Neural progenitor cell (in vitro differentiated cells): Measurements from ENCODE around the gene BIRC6. TPM values are rescaled to one million over a fixed set of nuclear protein-coding genes. Genes with fewer than 3 reads are reported as not detected.

Experiments used
- DNase-seq: peaks from one replicate; pipeline ENCODE4 v3.0.0-alpha.2; 2016; ENCODE audit warnings: low spot score
- H2AFZ ChIP-seq: fragments of 200-600 bp; sonication (generic); replicated peaks from 2 replicates; pipeline ENCODE4 v1.6.1; 2016; ENCODE audit warnings: antibody characterized with exemption
- H3F3A ChIP-seq: fragments of 200-600 bp; sonication (generic); 2 replicates; pipeline ENCODE4 v1.6.1; 2016; ENCODE audit warnings: antibody characterized with exemption, low read depth
- H3K27ac ChIP-seq: fragments of 200-600 bp; sonication (generic); 2 replicates; pipeline ENCODE4 v1.5.1; 2016; ENCODE audit warnings: mild to moderate bottlenecking
- H3K27me3 ChIP-seq: fragments of 200-600 bp; sonication (generic); 2 replicates; pipeline ENCODE4 v1.6.1; 2016; ENCODE audit warnings: mild to moderate bottlenecking, moderate library complexity
- H3K36me3 ChIP-seq: fragments of 200-600 bp; sonication (generic); 2 replicates; pipeline ENCODE4 v1.5.1; 2016
- H3K4me1 ChIP-seq: fragments of 200-600 bp; sonication (generic); 2 replicates; pipeline ENCODE4 v1.6.1; 2016; ENCODE audit warnings: mixed run types
- H3K4me2 ChIP-seq: fragments of 200-600 bp; sonication (generic); 2 replicates; pipeline ENCODE4 v1.6.1; 2016
- H3K4me3 ChIP-seq: fragments of 200-600 bp; sonication (generic); 2 replicates; pipeline ENCODE4 v1.5.1; 2016
- H3K79me2 ChIP-seq: fragments of 200-600 bp; sonication (generic); 2 replicates; pipeline ENCODE4 v1.6.1; 2016; ENCODE audit warnings: low read depth
- H3K9ac ChIP-seq: fragments of 200-600 bp; sonication (generic); 2 replicates; pipeline ENCODE4 v1.6.1; 2016
- H3K9me3 ChIP-seq: fragments of 200-600 bp; sonication (generic); 2 replicates; pipeline ENCODE4 v1.5.1; 2016; ENCODE audit warnings: low read depth
- H4K20me1 ChIP-seq: fragments of 200-600 bp; sonication (generic); 2 replicates; pipeline ENCODE4 v1.6.1; 2016; ENCODE audit warnings: low read depth
- H3K27ac Mint-ChIP-seq: 3 replicates; pipeline ENCODE4 v1.8.0; 2021; ENCODE audit warnings: mixed read lengths
- H3K27me3 Mint-ChIP-seq: 2 replicates; pipeline ENCODE4 v1.8.0; 2022; ENCODE audit warnings: low read depth, mild to moderate bottlenecking, inconsistent platforms, moderate library complexity, mixed read lengths; ENCODE audit not compliant: insufficient read depth
- H3K36me3 Mint-ChIP-seq: 3 replicates; pipeline ENCODE4 v1.8.0; 2021; ENCODE audit warnings: mixed read lengths
- H3K4me1 Mint-ChIP-seq: 3 replicates; pipeline ENCODE4 v1.8.0; 2021; ENCODE audit warnings: mixed read lengths
- H3K4me3 Mint-ChIP-seq: 3 replicates; pipeline ENCODE4 v1.8.0; 2021; ENCODE audit warnings: mild to moderate bottlenecking, moderate library complexity, mixed read lengths
- H3K9me3 Mint-ChIP-seq: 3 replicates; pipeline ENCODE4 v1.8.0; 2020; ENCODE audit warnings: mixed read lengths
- EZH2 ChIP-seq: fragments of 200-600 bp; sonication (generic); IDR thresholded peaks from 2 replicates; pipeline ENCODE4 v1.6.1; 2017; ENCODE audit warnings: antibody characterized with exemption, mild to moderate bottlenecking, moderate library complexity
- EZH2phosphoT487 ChIP-seq: fragments of 200-600 bp; sonication (generic); IDR thresholded peaks from 2 replicates; pipeline ENCODE4 v1.6.1; 2017; ENCODE audit warnings: antibody characterized with exemption
- total RNA-seq: library from RNA; depleted of rRNA; stranded (reverse); fragments of >200 nt; gene quantifications from 2 replicates; pipeline ENCODE4 v1.2.3, GENCODE V29; 2015; ENCODE audit warnings: low replicate concordance
- TF ChIP-seq, protein P1 (sequence below): fragments of 200-600 bp; sonication (generic); IDR thresholded peaks from 2 replicates; pipeline ENCODE4 v1.5.1; 2017; ENCODE audit warnings: antibody characterized with exemption, mild to moderate bottlenecking

The BIRC6 gene
- total RNA-seq, 1 donor from 2014 or later: 105 TPM

DNA sequence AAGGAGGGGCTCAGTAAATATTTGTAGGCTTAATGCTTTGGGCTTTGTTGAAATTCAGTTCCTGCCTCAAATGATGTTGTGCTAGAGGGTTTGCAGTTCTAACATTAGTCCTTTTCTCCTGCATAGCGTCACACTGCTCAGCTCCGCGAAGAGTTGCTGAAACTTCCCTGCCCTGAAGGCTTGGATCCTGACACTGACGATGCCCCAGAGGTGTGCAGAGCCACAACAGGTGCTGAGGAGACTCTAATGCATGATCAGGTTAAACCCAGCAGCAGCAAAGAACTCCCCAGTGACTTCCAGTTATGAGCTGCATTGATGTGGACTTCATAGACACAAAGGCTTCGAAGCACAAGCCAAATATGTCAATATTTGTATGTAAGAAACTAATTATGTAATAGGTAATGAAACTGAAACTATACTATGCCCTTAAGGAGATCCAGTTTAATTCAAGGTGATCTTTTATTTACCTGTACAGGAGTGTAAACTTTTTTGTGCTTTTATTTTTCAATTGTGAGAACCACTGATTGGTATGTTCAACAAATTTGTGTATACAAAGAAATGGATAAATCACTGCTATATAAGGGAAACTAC, 260.9 kb downstream of the BIRC6 start:
- H3K27me3 ChIP-seq: no peaks in the 10 kb centered on the region

GRCh38 chr2:32622570-32623310, 265.9 kb downstream of the BIRC6 start:
- Histone ChIP-seq H2AFZ (no peak overlapping the region), H3K27me3 (no peaks in the 10 kb centered on the region), H3F3A (peaks cover 13% of the 10 kb centered on the region), H3K4me2 (no peak overlapping the region), H3K9me3 (no peaks in the 10 kb centered on the region), H3K9ac (no peak overlapping the region), H4K20me1 (no peaks in the 10 kb centered on the region), H3K27ac (no peak overlapping the region), H3K4me1 (no peaks in the 10 kb centered on the region), H3K4me3 (no peak overlapping the region), H3K36me3 (peaks cover 6% of the 10 kb centered on the region), H3K79me2 (no peaks in the 10 kb centered on the region)
- Mint-ChIP-seq H3K9me3 (no peaks in the 10 kb centered on the region), H3K36me3 (peaks cover 6% of the 10 kb centered on the region), H3K4me3 (no peak overlapping the region), H3K4me1 (peaks cover 7% of the 10 kb centered on the region), H3K27ac (no peak overlapping the region), H3K27me3 (peaks cover 5% of the 10 kb centered on the region)
- DNase-seq: no peak
- no peak for TF ChIP-seq EZH2phosphoT487
- no peak for TF ChIP-seq EZH2
- TF ChIP-seq, protein P1, sequence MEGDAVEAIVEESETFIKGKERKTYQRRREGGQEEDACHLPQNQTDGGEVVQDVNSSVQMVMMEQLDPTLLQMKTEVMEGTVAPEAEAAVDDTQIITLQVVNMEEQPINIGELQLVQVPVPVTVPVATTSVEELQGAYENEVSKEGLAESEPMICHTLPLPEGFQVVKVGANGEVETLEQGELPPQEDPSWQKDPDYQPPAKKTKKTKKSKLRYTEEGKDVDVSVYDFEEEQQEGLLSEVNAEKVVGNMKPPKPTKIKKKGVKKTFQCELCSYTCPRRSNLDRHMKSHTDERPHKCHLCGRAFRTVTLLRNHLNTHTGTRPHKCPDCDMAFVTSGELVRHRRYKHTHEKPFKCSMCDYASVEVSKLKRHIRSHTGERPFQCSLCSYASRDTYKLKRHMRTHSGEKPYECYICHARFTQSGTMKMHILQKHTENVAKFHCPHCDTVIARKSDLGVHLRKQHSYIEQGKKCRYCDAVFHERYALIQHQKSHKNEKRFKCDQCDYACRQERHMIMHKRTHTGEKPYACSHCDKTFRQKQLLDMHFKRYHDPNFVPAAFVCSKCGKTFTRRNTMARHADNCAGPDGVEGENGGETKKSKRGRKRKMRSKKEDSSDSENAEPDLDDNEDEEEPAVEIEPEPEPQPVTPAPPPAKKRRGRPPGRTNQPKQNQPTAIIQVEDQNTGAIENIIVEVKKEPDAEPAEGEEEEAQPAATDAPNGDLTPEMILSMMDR: no peak

More for the DNA sequence above, 260.9 kb downstream of the BIRC6 start:
- no peaks in the 10 kb centered on the region for H3K27me3 Mint-ChIP-seq
- Histone ChIP-seq H3K9me3 (no peaks in the 10 kb centered on the region), H3K79me2 (no peaks in the 10 kb centered on the region), H3K4me3 (no peak overlapping the region), H3K9ac (no peak overlapping the region), H3K4me2 (no peak overlapping the region), H2AFZ (no peak overlapping the region), H3F3A (no peaks in the 10 kb centered on the region), H3K4me1 (no peaks in the 10 kb centered on the region), H3K36me3 (peaks cover 6% of the 10 kb centered on the region), H4K20me1 (no peaks in the 10 kb centered on the region), H3K27ac (no peak overlapping the region)
- H3K9me3 Mint-ChIP-seq: no peaks in the 10 kb centered on the region
- H3K36me3 Mint-ChIP-seq: peaks cover 15% of the 10 kb centered on the region
- no peak overlapping the region for H3K4me3 Mint-ChIP-seq
- TF ChIP-seq EZH2phosphoT487: no peak
- no peak for TF ChIP-seq EZH2
- TF ChIP-seq, protein P1: no peak
- no peaks in the 10 kb centered on the region for H3K4me1 Mint-ChIP-seq
- no peak for DNase-seq
- H3K27ac Mint-ChIP-seq: no peak overlapping the region

DNA sequence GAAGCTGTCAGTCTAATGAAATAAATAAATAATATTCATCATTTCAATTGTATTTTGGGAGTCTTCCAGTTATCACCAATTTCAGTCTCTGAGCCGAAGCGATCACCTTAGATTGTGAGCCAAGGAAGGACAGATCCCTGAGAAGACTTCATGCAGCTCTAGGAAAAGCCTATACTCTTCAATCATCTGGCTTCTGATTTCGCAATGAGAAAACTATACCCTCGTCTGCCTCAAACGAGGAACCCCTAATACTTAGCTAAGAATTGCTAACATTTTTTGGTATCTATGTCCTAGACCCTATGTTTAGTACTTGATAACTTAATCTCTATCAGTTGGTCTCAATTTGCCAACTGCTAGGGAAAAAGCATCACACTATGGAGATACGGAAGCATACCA, 266.5 kb downstream of the BIRC6 start:
- H3K9ac ChIP-seq: no peak overlapping the region
- no peaks in the 10 kb centered on the region for H3K4me1 ChIP-seq
- H3K9me3 ChIP-seq: no peaks in the 10 kb centered on the region
- no peaks in the 10 kb centered on the region for H3K27me3 ChIP-seq
- H4K20me1 ChIP-seq: no peaks in the 10 kb centered on the region
- H3K36me3 Mint-ChIP-seq: peaks cover 6% of the 10 kb centered on the region
- no peak overlapping the region for H3K4me3 Mint-ChIP-seq
- no peak overlapping the region for H3K4me3 ChIP-seq
- H3K27ac Mint-ChIP-seq: no peak overlapping the region
- H3K27me3 Mint-ChIP-seq: peaks cover 10% of the 10 kb centered on the region
- TF ChIP-seq EZH2 (no peak), EZH2phosphoT487 (no peak)
- TF ChIP-seq, protein P1: no peak
- peaks cover 13% of the 10 kb centered on the region for H3F3A ChIP-seq
- no peak overlapping the region for H3K4me2 ChIP-seq
- H3K79me2 ChIP-seq: peaks cover under 1% of the 10 kb centered on the region
- no peak overlapping the region for H3K27ac ChIP-seq
- DNase-seq: no peak
- no peaks in the 10 kb centered on the region for H3K9me3 Mint-ChIP-seq
- H3K36me3 ChIP-seq: peaks cover 5% of the 10 kb centered on the region
- H2AFZ ChIP-seq: no peak overlapping the region
- peaks cover 8% of the 10 kb centered on the region for H3K4me1 Mint-ChIP-seq
